Esophagus squamous epithelium (tissue), 4 donors: ENCODE results near the gene PARD6B.
"Not testable (repeated sequence)": the region's sequence is repeated elsewhere in the genome, so short reads cannot be mapped to it uniquely, and the experiment has no call there.

Source experiments
- CTCF ChIP-seq, 6 experiments: fragments of 450-650 bp in 4 of 6; fragments of 200-600 bp in 2 of 6; sonication (generic) in 2 of 6; IDR thresholded peaks; one replicate each; pipeline ENCODE4 v1.5.1; 2016 to 2019; ENCODE audit warnings: antibody characterized with exemption in 6 of 6, mild to moderate bottlenecking in 4 of 6, moderate library complexity in 4 of 6
- POLR2A ChIP-seq, 4 donors: fragments of 450-650 bp; IDR thresholded peaks; one replicate each; pipeline ENCODE4 v1.6.1; 2017; ENCODE audit warnings: antibody characterized with exemption in 4 of 4, mild to moderate bottlenecking in 4 of 4, moderate library complexity in 3 of 4

DNA sequence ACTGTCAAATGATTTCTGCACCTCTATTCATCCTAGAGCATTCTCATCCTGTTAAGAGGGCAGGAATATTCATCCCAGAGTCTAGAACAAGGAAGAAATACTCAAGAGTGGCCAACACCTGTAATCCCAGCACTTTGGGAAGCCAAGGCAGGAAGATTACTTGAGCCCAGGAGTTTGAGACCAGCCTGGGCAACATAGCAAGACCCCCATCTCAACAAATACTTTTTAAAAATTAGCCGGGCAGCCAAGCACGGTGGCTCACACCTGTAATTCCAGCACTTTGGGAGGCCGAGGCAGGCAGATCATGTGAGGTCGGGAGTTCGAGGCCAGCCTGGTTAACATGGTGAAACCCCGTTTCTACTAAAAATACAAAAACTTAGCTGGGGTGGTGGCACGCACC, 33.1 kb upstream of the PARD6B start:
- TF ChIP-seq CTCF, POLR2A (IDR thresholded peaks at IDR 0.05): not testable (repeated sequence)
